HUES64 (cell line): ENCODE results near the gene SLC25A38.

Experiments
- H3K27ac ChIP-seq: 2 replicates; pipeline ENCODE4 v1.7.0; 2013; ENCODE audit warnings: low read depth, low read length, inconsistent platforms
- H3K27me3 ChIP-seq: 2 replicates; pipeline ENCODE4 v1.6.1; 2013; ENCODE audit warnings: mild to moderate bottlenecking, low read length; ENCODE audit not compliant: insufficient read depth
- H3K36me3 ChIP-seq: 2 replicates; pipeline ENCODE4 v1.6.1; 2013; ENCODE audit warnings: mild to moderate bottlenecking, low read length; ENCODE audit not compliant: insufficient read depth
- H3K4me1 ChIP-seq: 2 replicates; pipeline ENCODE4 v1.6.1; 2013; ENCODE audit warnings: mild to moderate bottlenecking, low read length, moderate library complexity; ENCODE audit not compliant: insufficient read depth
- H3K4me3 ChIP-seq: 2 replicates; pipeline ENCODE4 v1.5.1; 2013; ENCODE audit warnings: mild to moderate bottlenecking, low read length, moderate library complexity
- H3K9ac ChIP-seq: 2 replicates; pipeline ENCODE4 v1.6.1; 2013; ENCODE audit warnings: mild to moderate bottlenecking, low read depth, low read length
- H3K9me3 ChIP-seq: 2 replicates; pipeline ENCODE4 v1.6.1; 2013; ENCODE audit warnings: low read depth, low read length; ENCODE audit not compliant: insufficient read depth
- WGBS: fragments of 150-250, 120-280 bp; methylation state at CpG from one replicate; pipeline ENCODE4 v1.1.7; 2013; ENCODE audit warnings: missing lambda C conversion rate; 5-methylcytosine and 5-hydroxymethylcytosine counted together

Gene SLC25A38

DNA sequence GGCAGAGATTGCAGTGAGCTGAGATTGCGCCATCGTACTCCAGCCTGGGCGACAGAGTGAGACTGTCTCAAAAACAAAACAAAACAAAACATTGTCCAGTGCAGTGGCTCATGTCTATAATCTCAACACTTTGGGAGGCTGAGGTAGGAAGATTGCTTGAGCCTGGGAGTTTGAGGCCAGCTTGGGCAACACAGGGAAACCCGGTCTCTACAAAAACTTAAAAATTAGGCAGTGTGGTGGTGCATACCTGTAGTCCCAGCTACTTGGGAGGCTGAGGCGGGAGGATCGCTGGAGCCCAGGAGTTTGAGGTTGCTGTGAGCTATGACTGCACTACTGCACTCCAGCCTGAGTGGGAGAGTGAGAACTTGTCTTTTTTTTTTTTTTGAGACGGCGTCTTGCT, 57.1 kb downstream of the SLC25A38 start:
- no peak overlapping the region for H3K27ac ChIP-seq
- no peak overlapping the region for H3K9ac ChIP-seq
- no peaks in the 10 kb centered on the region for H3K9me3 ChIP-seq
- H3K4me3 ChIP-seq = no peak overlapping the region
- H3K27me3 ChIP-seq = no peaks in the 10 kb centered on the region
- WGBS = 96% methylated on average over 8 of the region's 8 CpGs
- no peaks in the 10 kb centered on the region; the same call in 1 of the 2 replicates for H3K4me1 ChIP-seq
- no peaks in the 10 kb centered on the region for H3K36me3 ChIP-seq

DNA sequence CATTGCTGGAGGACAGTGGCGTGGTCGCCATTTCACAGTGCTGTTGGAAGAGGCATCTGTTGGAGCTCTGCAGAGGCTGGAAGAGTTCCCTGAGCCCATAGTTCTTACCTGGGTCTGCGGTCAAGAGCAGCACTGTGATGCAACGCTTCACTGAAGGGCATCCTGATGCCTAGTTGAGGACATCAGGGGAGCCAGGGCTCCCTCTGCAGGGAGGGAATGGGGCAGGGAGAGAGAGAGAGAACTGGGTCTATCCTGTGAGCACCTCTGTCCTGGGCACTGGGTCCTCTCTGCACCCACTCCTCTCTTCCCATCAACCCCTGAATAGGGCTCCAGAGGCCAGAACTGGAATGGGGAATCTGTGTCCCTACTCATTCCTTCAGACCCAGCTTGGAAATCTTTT, 60.4 kb downstream of the SLC25A38 start:
- no peak overlapping the region for H3K27ac ChIP-seq
- H3K4me3 ChIP-seq = no peak overlapping the region

DNA sequence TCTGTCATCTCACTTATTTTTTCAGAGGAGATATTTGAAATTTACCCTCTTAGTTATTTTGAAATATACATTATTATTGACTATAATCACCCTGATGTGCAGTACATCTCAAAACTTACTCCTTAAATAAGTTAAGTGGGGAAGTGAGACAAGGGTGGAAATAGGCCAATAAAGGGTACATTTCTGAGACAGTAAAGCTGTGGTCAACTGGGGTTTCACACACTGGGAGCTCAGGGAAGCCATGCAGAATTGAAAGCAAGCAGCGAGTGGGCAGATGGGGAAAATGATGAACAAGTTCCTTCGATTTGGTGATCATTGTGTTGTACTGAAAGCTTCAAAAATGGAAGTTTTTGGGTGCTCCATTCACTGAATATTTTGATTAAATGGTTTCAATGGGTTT, 62.8 kb downstream of the SLC25A38 start:
- H3K9me3 ChIP-seq = no peaks in the 10 kb centered on the region
- no peaks in the 10 kb centered on the region for H3K36me3 ChIP-seq
- H3K27me3 ChIP-seq = no peaks in the 10 kb centered on the region
- H3K27ac ChIP-seq = no peak overlapping the region
- H3K4me1 ChIP-seq = no peaks in the 10 kb centered on the region; the same call in 1 of the 2 replicates
- 89% methylated on average over 2 of the region's 2 CpGs for WGBS
- no peak overlapping the region for H3K9ac ChIP-seq
- H3K4me3 ChIP-seq = no peak overlapping the region

More for the DNA sequence above, 60.4 kb downstream of the SLC25A38 start:
- no peak overlapping the region for H3K9ac ChIP-seq
- no peaks in the 10 kb centered on the region for H3K27me3 ChIP-seq
- no peaks in the 10 kb centered on the region for H3K36me3 ChIP-seq
- 82% methylated on average over 4 of the region's 4 CpGs for WGBS
- no peaks in the 10 kb centered on the region for H3K9me3 ChIP-seq
- H3K4me1 ChIP-seq = no peaks in the 10 kb centered on the region; the same call in 1 of the 2 replicates

DNA sequence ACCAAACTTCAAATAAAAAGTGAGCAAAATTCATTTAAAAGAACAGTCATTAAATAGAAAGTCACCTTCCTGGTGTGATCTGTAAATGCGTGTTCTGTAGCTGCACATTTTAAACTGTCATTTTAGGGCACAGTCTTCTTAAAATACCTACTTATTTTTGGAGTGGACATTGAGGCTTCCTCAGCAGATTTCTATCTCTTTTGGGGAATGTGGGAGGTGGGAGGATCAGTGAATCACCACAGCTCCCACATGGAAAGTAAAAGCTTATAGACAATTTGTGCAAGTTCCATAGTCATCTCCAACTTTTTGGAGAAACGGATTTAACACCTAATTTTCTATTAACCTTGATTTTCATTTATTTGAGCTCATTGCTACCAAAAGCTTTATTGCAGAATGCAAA, 63.3 kb downstream of the SLC25A38 start:
- H3K4me3 ChIP-seq = no peak overlapping the region
- no peak overlapping the region for H3K27ac ChIP-seq
- H3K9ac ChIP-seq = no peak overlapping the region
- H3K27me3 ChIP-seq = no peaks in the 10 kb centered on the region
- no peaks in the 10 kb centered on the region; the same call in 1 of the 2 replicates for H3K4me1 ChIP-seq
- WGBS = 94% methylated on average over 2 of the region's 2 CpGs
- H3K9me3 ChIP-seq = no peaks in the 10 kb centered on the region
- no peaks in the 10 kb centered on the region for H3K36me3 ChIP-seq
